RPMI8226 (cell line): ENCODE results near the gene CERK.
"Not testable (repeated sequence)": the region's sequence is repeated elsewhere in the genome, so short reads cannot be mapped to it uniquely, and the experiment has no call there.

ENCODE experiments used
- DNase-seq: peaks from one replicate; pipeline ENCODE4 v3.0.0-alpha.2; 2015

CERK gene

DNA sequence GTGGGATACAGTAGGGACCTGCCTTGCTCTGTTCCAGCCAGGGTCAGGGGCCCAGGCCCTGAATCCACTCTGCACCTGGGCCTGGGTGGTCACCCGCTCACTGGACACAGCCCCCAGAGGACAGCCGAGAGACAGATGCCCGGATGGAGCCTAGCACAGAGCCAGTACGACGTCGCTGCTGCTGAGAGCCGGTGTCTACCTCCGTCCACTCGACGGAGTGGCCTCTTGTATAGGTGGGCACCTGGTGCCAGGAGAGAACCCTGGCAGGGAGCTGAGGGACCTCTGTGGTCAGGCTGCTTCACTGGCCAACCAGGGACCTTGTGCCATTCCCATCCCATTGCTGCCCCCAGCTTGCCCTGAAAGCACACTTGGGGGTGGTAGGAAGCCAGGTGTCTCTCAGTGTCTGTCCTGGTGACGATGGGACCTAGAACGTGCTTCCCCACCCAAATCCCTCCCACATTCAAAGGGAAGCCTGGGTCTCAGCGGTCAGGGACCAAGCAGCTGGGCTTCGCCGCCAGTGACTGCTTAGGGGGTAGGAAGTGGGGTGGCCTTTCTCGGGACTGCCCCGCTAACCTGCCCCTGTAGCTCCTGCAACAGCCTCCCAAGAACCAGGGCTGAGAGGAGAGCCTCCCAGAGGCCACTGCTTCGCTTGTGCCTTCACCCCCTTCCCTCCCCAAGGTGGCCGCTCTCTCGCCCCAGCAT lies 10.3 kb upstream of the CERK start:
- no peak for DNase-seq

DNA sequence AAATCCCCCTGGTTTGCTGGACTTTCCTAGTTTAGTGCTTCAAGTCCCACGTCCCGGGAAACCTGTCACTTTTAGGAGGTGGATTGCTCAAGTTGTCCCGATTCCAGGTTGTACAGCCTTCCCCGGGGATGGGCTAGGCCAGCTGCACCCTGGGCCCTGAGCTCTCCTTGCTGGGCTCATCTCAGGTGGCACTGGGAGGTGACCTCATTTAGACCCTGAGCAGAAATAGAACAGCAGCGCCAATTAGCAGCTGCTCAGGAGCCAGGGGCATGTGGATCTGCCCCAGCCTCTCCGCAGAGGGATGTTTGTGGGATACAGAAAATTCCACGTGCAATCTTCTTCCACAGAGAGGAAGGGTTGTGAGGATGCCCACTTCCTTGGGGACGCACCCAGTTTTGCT lies 9.6 kb upstream of the CERK start:
- DNase-seq: no peak

GRCh38 chr22:46746620-46747019 lies 8.6 kb upstream of the CERK start:
- no peak for DNase-seq

- DNase-seq: no peak
Observed at GRCh38 chr22:46746192-46746591, 8.1 kb upstream of the CERK start.

GRCh38 chr22:46744581-46744980 lies 6.5 kb upstream of the CERK start:
- no peak for DNase-seq

- DNase-seq: no peak
Observed at GRCh38 chr22:46742576-46743221, 4.6 kb upstream of the CERK start.

- no peak for DNase-seq
Observed at GRCh38 chr22:46741974-46742519, 4.0 kb upstream of the CERK start.

DNA sequence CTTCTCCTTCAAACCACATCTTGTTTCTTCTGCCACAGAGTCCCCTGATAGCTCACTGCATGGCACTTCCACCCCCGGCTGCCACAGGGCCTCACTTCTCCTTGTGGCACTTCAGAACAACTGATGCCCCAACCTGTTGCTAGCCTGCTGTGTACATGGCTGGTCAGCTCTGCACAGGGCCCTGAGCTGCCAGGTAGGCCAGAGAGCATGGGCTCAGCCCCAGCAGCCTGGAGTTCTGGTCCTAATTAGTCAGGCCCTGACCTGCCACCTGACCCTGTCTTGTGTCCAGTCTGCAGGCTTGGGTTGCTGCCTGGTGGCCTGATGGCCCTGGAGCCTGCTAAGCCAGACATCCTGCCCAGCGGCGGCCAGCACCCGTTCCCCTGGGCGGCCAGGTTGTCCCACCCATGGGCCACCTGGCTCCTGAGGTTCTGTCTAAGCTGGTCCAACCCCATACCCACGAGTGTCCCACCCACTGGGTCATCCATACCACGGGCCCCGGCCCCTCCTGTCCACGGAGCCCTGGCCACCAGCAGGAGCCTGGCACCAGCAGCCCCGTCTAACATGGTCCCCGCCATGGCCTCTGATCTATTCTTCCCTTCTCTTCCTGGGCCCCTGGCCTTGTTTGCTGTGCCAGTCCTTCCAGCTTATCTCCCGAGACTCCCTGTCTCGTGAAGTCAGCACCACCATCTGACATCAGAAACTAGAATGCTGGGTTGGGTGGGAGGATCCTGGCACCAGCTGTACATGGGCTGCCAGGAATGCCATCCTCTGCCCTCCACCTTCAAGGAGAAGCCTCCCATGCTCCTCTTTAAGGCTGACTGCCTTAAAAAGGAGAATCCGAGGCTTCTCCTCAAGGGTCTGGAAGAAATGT lies 3.1 kb upstream of the CERK start:
- DNase-seq: no peak

DNA sequence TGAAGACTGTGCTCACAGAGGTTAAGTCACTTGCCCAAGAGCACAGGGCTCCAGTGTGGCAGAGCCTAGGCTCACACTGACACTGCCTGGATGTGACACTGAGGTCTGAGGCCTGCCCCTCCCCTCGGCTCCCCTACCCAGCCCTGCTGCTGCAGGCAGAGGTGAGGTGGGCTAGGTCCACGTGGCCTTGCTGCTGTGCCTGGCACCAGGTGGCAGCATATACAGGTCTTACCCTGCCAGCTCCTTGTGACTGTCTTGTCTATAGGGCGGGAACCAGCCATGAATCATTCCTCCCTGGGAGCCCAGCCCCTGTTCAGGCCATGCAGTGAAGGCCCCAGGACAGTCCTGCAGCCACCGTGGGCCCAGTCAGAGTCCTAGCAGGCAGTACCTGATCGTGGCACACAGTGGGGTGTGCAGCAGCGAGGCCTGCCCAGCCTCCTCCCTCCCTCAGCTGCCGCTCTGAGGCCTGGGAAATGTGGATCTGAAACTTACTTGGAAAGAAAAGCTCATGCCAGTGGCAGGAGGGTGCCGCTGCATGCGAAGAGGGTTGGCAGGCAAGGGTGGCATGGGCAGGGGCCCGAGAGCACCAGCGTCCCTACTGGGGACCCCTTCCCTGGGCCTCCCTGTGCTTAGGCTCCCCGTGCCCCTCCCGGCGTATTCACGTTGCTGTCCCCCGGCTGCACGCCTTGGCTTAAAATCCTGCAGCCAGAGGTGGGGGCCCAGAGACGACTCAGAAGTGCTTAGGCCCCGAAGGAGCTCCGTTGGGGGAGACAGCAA lies 1.2 kb upstream of the CERK start:
- DNase-seq: peak; percentile 93

DNA sequence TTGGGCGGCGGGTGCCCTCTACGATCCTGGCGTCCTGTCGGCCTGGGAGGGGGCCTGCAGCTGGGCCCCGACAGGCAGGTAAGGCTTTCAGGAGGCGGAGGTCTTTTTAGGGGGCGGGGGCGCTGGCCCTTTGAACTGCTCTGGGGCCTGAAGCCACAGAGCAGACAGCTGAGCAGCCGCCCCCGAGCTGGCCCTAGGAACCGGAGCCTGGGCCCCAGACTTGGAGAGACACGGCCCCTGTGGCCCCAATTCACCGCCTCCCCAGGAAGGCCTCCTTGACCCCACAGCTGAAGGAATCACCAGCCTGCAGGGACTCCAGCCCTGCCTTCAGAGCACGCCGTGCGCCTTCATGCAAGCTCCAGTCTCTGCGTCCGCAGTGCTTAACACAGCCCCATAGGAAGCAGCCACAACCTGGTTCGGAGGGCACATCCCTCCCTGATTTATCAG lies 618 bp upstream of the CERK start:
- DNase-seq: no peak

GRCh38 chr22:46737105-46737975 lies 712 bp downstream of the CERK start:
- peak; percentile 77 for DNase-seq

- no peak for DNase-seq
Observed at GRCh38 chr22:46736705-46737104, 1.3 kb downstream of the CERK start.

DNA sequence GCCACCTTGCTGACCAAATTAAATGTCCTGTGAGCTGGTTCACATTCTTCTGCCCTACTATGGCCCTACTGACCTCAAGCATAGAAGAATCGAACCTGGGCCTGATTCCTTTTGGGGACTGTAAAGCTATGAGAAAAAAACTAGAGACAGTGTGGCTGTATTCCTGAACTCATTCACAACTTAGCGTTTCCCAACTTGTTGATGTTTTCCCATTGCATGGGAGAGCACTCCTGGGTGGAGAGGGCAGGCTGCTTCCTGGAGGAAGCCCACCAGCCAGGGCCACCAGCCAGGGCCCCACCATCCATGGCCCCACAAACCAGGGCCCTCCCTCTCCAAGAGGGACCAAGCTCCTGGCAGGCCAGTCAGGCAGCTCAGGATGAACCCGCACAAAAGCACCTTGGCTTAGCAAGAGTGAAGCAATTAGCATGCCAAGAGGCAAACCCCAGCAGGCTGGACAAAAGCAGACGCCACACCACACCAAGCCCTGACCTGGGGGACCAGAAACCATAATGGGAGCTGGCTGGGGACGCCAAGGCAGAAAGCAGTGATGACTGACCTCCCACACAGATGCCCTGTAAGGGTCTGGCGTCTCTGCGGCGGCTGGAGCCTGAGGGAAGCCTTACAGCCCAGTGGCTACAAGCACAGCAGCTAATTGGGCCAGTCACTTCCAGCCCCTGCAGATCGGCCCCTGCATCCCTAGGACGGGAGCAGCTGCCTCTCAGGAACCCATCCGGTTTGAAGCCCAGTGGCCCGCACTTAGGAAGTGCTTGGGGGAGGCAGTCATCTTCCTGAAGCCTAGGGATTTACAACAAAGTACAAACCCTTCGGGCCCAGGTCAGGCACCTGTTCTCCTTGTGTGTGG lies 2.1 kb downstream of the CERK start:
- DNase-seq: no peak

GRCh38 chr22:46734830-46735453 lies 3.1 kb downstream of the CERK start:
- peak; percentile 28 for DNase-seq

DNA sequence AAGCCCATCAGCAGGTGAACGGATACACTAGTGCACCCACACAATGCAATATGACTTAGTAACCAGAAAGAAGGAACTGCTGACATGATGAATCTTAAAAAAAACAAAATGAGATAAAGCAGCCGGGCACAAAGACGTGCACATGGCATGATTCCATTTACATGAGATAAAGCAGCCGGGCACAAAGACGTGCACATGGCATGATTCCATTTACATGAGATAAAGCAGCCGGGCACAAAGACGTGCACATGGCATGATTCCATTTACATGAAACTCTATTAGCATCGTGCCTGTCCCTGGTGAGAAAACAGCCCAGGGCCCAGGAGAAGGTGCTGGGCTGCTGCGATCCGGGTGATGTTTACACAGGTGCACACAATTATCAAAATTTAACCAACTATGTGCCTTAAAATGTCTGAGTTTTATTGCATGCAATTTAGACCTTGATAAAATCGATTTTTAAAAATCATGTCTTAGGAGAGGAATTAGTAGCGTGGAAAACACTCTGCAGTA lies 3.8 kb downstream of the CERK start:
- not testable (repeated sequence) for DNase-seq

- no peak for DNase-seq
Observed at GRCh38 chr22:46732513-46732912, 5.5 kb downstream of the CERK start.

- DNase-seq: no peak
Observed at GRCh38 chr22:46732041-46732379, 6.0 kb downstream of the CERK start.

- no peak for DNase-seq
Observed at GRCh38 chr22:46731246-46732040, 6.6 kb downstream of the CERK start.
